Kidney epithelial cell (primary cell): ENCODE measurements around the gene E2F8. TPM values are rescaled to one million over a fixed set of nuclear protein-coding genes. Genes with fewer than 3 reads are reported as not detected.
"Not testable (repeated sequence)": the region's sequence is repeated elsewhere in the genome, so short reads cannot be mapped to it uniquely, and the experiment has no call there.

Source experiments
- DNase-seq: peaks from one replicate; pipeline ENCODE4 v3.0.0-alpha.2; 2010; ENCODE audit warnings: low read depth
- H3K27me3 ChIP-seq: 2 replicates; pipeline ENCODE4 v1.6.0; 2011; ENCODE audit warnings: low read length; ENCODE audit not compliant: control insufficient read depth, insufficient read depth
- H3K36me3 ChIP-seq: 2 replicates; pipeline ENCODE4 v1.5.1; 2011; ENCODE audit warnings: low read length; ENCODE audit not compliant: control insufficient read depth, insufficient read depth
- H3K4me3 ChIP-seq: 2 replicates; pipeline ENCODE4 v1.5.1; 2011; ENCODE audit warnings: low read depth, mild to moderate bottlenecking, control low read depth, low read length
- total RNA-seq: library from RNA; depleted of rRNA; stranded (reverse); fragments of >200 nt; gene quantifications from 2 replicates; pipeline ENCODE4 v1.2.3, GENCODE V29; 2015
- TF ChIP-seq, protein P1 (sequence below): IDR thresholded peaks from 2 replicates; pipeline ENCODE4 v1.5.1; 2011; ENCODE audit warnings: mild to moderate bottlenecking, moderate library complexity, low read length, control low read depth, inconsistent platforms; ENCODE audit not compliant: insufficient read depth, poor library complexity, severe bottlenecking

Gene E2F8
- total RNA-seq, 1 donor from 2014 or later = 0.04 TPM

DNA sequence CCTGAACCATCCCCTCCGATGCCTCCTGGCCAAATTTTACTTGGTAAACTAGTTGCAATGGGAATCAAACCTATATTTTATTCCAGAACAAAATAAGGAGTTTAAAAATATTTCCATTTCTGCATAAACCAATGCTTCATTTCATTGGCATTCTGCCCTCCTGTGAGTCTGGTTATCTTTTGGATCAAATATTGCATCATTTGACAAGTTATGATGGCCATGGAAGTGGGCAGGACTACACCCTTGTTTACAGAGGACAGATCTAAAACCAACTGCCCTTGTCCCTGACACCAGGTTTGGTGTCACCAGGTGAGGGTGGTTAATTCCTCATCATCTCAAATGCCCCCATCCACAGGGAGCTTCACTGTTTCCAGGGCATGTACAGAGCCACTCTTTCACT lies 28.2 kb upstream of the E2F8 start:
- DNase-seq = no peak
- Histone ChIP-seq H3K27me3 (peaks cover 4% of the 10 kb centered on the region), H3K36me3 (no peaks in the 10 kb centered on the region), H3K4me3 (no peak overlapping the region)
- TF ChIP-seq, protein P1, sequence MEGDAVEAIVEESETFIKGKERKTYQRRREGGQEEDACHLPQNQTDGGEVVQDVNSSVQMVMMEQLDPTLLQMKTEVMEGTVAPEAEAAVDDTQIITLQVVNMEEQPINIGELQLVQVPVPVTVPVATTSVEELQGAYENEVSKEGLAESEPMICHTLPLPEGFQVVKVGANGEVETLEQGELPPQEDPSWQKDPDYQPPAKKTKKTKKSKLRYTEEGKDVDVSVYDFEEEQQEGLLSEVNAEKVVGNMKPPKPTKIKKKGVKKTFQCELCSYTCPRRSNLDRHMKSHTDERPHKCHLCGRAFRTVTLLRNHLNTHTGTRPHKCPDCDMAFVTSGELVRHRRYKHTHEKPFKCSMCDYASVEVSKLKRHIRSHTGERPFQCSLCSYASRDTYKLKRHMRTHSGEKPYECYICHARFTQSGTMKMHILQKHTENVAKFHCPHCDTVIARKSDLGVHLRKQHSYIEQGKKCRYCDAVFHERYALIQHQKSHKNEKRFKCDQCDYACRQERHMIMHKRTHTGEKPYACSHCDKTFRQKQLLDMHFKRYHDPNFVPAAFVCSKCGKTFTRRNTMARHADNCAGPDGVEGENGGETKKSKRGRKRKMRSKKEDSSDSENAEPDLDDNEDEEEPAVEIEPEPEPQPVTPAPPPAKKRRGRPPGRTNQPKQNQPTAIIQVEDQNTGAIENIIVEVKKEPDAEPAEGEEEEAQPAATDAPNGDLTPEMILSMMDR = no peak

DNA sequence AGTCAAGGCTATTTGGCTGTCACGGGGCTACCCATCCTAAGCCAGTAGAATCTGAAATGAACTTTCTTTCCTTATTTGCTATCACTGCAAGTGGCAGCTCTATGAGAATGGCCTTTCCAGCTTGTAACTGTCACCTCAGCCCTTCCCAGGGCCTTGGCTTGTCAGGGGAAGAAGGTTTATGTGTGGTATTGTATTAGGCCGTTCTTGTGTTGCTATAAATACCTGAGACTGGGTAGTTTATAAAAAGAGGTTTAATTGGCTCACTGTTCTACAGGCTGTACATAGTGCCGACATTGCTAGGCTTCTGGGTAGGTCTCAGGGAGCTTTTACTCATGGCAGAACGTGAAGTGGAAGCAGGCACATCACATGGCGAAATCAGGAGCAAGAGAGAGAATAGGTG lies 26.8 kb upstream of the E2F8 start:
- no peaks in the 10 kb centered on the region for H3K36me3 ChIP-seq
- DNase-seq = no peak
- peaks cover 4% of the 10 kb centered on the region for H3K27me3 ChIP-seq
- H3K4me3 ChIP-seq = no peak overlapping the region
- TF ChIP-seq, protein P1 = no peak

DNA sequence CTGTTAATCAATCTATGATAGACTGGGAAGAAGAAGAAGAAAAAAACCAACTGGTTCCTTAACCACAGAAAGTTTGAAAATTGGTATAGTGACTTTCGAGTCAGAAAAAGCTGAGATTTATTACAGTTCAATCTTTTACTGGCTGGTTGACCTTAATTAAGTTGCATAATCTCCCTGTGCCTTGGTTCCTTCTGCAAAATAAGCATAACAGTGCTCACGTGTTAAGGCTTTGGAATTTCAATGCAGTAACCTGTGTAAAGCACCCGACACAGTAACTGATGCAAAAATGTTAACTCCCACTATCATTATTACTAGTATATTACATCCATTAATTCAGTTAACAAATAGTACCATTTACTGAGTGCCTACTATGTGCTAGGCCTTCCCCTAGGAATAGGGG lies 22.6 kb upstream of the E2F8 start:
- no peak overlapping the region for H3K4me3 ChIP-seq
- no peak for DNase-seq
- H3K27me3 ChIP-seq = no peaks in the 10 kb centered on the region
- no peaks in the 10 kb centered on the region for H3K36me3 ChIP-seq
- TF ChIP-seq, protein P1 = no peak

DNA sequence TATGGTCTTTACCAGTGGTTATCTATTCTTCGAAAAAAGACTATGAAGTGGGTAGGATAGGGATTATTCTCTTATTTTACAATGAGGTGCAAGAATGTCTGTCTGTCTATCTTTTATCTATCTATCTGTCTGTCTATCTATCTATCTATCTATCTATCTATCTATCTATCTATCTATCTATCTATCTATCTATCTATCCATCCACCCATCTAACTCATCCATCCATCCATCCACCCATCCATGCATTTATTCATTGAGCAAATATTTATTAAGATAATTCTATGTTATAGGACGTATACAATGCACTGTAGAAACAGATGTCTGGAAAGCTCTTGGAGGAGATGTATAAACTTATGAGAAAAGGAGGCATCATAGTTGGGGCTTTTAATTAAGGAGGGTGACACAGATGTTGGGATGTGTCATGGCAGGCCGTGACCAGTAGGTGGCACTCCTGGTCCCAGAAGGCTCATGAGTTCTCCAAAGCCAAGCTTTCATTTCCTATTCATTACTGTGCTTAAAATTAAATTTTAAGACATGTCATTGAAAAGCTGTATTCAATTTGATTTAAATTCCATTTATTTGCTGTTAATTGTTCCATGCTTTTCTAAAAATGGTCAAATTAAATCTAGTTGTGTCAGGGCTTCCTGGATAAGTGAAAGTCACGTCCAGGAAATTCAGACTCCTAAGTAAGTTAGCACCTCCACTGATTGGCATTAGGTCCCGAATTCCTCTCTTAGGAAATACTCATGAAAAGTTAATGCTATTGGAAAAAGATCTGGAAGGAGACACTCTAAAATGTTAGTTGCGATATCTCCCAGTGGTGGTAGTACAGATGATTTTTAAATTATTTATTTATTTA lies 19.0 kb upstream of the E2F8 start:
- DNase-seq = no peak
- TF ChIP-seq, protein P1 = peak; percentile 93
- H3K4me3 ChIP-seq = no peak overlapping the region
- H3K36me3 ChIP-seq = no peaks in the 10 kb centered on the region
- H3K27me3 ChIP-seq = no peaks in the 10 kb centered on the region

DNA sequence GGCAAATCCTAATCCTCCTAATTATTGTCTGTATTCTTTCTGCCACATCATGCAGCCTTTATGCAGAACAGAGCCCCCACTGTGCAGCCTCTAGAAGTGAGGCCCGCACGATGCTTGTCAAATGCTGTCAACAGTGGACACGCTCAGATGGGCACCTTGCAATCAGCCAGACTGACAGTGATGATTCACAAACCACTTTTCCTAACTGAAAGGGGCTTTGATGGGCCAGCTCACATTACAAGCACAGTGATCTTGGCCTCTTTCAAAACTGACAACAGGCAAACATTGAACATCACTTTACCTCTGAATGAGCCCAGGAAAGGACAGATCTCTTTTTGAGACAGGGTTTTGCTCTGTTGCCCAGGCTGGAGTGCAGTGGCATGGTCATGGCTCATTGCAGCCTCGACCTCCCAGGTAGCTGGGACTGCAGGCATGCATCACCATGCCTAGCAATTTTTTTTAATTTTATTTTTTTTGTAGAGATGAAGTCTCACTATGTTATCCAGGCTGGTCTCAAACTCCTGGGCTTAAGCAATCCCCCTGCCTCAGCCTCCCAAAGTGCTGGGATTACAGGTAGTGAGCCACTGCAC lies 18.0 kb upstream of the E2F8 start:
- Histone ChIP-seq H3K4me3 (no peak overlapping the region), H3K27me3 (no peaks in the 10 kb centered on the region), H3K36me3 (no peaks in the 10 kb centered on the region)
- TF ChIP-seq, protein P1 = no peak
- peak; percentile 34 for DNase-seq

DNA sequence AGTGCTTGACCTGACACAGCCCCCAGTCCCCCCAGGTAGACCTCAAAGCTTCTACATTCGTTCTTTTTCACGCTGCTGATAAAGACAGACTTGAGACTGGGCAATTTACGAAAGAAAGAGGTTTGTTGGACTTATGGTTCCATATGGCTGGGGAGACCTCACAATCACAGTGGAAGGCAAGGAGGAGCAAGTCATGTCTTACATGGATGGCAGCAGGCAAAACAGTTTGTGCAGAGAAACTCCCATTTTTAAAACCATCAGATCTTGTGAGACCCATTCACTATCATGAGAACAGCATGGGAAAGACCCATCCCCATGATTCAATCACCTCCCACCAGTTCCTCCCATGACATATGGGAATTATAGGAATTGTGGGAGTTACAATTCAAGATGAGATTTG lies 13.7 kb upstream of the E2F8 start:
- not testable (repeated sequence) for H3K4me3 ChIP-seq, DNase-seq, H3K36me3 ChIP-seq, H3K27me3 ChIP-seq
